ENCODE measurements around the gene SGPL1. TPM values are rescaled to one million over a fixed set of nuclear protein-coding genes. Genes with fewer than 3 reads are reported as not detected.

The SGPL1 gene
- total RNA-seq, 1 experiment from 2014 or later = 69.4 TPM

GRCh38 chr10:70902661-70903261 is 87.0 kb downstream of the SGPL1 start:
- Histone ChIP-seq H3K79me2 (ENCODE audit: insufficient read depth, low read length) (no peaks in the 10 kb centered on the region), H3K4me1 (ENCODE audit: control insufficient read depth in 1 of 2, insufficient read depth in 2 of 2, low read length in 2 of 2) (peaks cover 0 to 9% of the 10 kb centered on the region in 2 experiments; a peak in 1 of 4 replicates), H3K9me2 (ENCODE audit: insufficient read depth) (no peaks in the 10 kb centered on the region), H3K9me3 (ENCODE audit: control insufficient read depth in 1 of 2, insufficient read depth in 1 of 2, low read depth in 1 of 2, low read length in 2 of 2) (no peaks in the 10 kb centered on the region), H3K27me3 (ENCODE audit: insufficient read depth, low read length) (no peaks in the 10 kb centered on the region), H4K20me1 (ENCODE audit: insufficient read depth) (no peaks in the 10 kb centered on the region), H3K27ac (ENCODE audit: low read depth, low read length) (no peak overlapping the region), H2AFZ (ENCODE audit: low read depth, low read length, poor library complexity, severe bottlenecking) (peak overlapping the region; percentile 37), H3K4me3 (replicated peaks in 1 of 2; ENCODE audit: low read depth in 1 of 2, low read length in 2 of 2) (no peak overlapping the region), H3K4me2 (ENCODE audit: low read length) (no peak overlapping the region), H3K36me3 (ENCODE audit: control insufficient read depth in 1 of 2, insufficient read depth in 2 of 2, low read length in 2 of 2) (no peaks in the 10 kb centered on the region), H3K9ac (ENCODE audit: low read length) (no peak overlapping the region)
- ChIA-PET RAD21 (ENCODE audit: low non-redundant PET in 1 of 2, low total read pairs in 2 of 2, uncharacterized antibody in 2 of 2, unreplicated experiment in 2 of 2) (interaction anchor here in 1 of 2 experiments (1.0 kb wide), 1 partner anchor 15 kb away, joined by 3 read pairs; no protein-coding TSS in a partner anchor), CTCF (interaction anchor here (0.6 to 2.3 kb wide), 23 partner anchors 10 to 417 kb away, joined by 3 to 19 read pairs (median 4); partner anchors contain the start of gene SLC29A3), POLR2A (interaction anchor here (1.0 kb wide), 1 partner anchor 15 kb away, joined by 4 read pairs; no protein-coding TSS in a partner anchor)
- no TSS peak for BruUV-seq (replicated peaks)
- TF ChIP-seq ZBTB33 (IDR thresholded peaks at IDR 0.05; ENCODE audit: extremely low read depth, insufficient replicate concordance, low read length) (no peak), CTCF (IDR thresholded peaks at IDR 0.05 in 2 of 3, conservative IDR thresholded peaks at IDR 0.05 in 1 of 3; ENCODE audit: borderline replicate concordance in 1 of 3, insufficient read depth in 1 of 3, low read depth in 2 of 3, low read length in 2 of 3) (peak in 1 of 3 experiments; percentile 20; a peak in 1 of 6 replicates), RAD21 (IDR thresholded peaks at IDR 0.05; ENCODE audit: low read depth) (0 out of 2 replicates have a peak, but pooled peaks have one; percentile 19)
- intact Hi-C loops (cut with micrococcal nuclease) = loop anchor here (1.0 to 2.0 kb wide), 4 partner anchors 23 to 383 kb away; no protein-coding TSS in a partner anchor
- DNase-seq (ENCODE audit: low read depth, low spot score) (no peak), ATAC-seq (peak; percentile 83)

All from HCT116 (cell line).